Measurements from ENCODE around the gene SPATA13. TPM values are rescaled to one million over a fixed set of nuclear protein-coding genes. Genes with fewer than 3 reads are reported as not detected.

SPATA13 gene
- total RNA-seq, 1 donor from 2014 or later, result 11.8 TPM

- ATAC-seq (ENCODE audit: low read depth) (peak; percentile 25), DNase-seq (no peak)
- H3K27me3 Mint-ChIP-seq, result peaks cover 34% of the 10 kb centered on the region
- H3K36me3 Mint-ChIP-seq (ENCODE audit: low read depth), result no peaks in the 10 kb centered on the region
- no peak overlapping the region for H3K27ac Mint-ChIP-seq
- ChIA-PET CTCF (no interaction called here), POLR2A (no interaction called here)
- H3K4me1 Mint-ChIP-seq, result peaks cover 15% of the 10 kb centered on the region
- TF ChIP-seq CTCF (IDR thresholded peaks at IDR 0.05), result no peak
- H3K9me3 Mint-ChIP-seq, result peaks cover 3% of the 10 kb centered on the region
- intact Hi-C loops (cut with micrococcal nuclease), result no loop called here
- no peak overlapping the region for H3K4me3 Mint-ChIP-seq
These were observed 33.3 kb upstream of the SPATA13 start for GRCh38 chr13:24127116-24127631.

GRCh38 chr13:24128112-24128511 lies 32.4 kb upstream of the SPATA13 start:
- ChIA-PET CTCF (no interaction called here), POLR2A (no interaction called here)
- Mint-ChIP-seq H3K4me3 (no peak overlapping the region), H3K27me3 (peaks cover 31% of the 10 kb centered on the region), H3K9me3 (peaks cover 3% of the 10 kb centered on the region), H3K36me3 (ENCODE audit: low read depth) (no peaks in the 10 kb centered on the region), H3K27ac (no peak overlapping the region), H3K4me1 (peaks cover 15% of the 10 kb centered on the region)
- intact Hi-C loops (cut with micrococcal nuclease), result no loop called here
- DNase-seq (no peak), ATAC-seq (ENCODE audit: low read depth) (no peak)
- TF ChIP-seq CTCF (IDR thresholded peaks at IDR 0.05), result no peak

GRCh38 chr13:24128962-24129361 lies 31.6 kb upstream of the SPATA13 start:
- no peak overlapping the region for H3K27ac Mint-ChIP-seq
- DNase-seq (no peak), ATAC-seq (ENCODE audit: low read depth) (no peak)
- intact Hi-C loops (cut with micrococcal nuclease), result no loop called here
- ChIA-PET CTCF (no interaction called here), POLR2A (no interaction called here)
- peaks cover 31% of the 10 kb centered on the region for H3K27me3 Mint-ChIP-seq
- peaks cover 3% of the 10 kb centered on the region for H3K9me3 Mint-ChIP-seq
- peaks cover 15% of the 10 kb centered on the region for H3K4me1 Mint-ChIP-seq
- no peak for TF ChIP-seq CTCF (IDR thresholded peaks at IDR 0.05)
- no peaks in the 10 kb centered on the region for H3K36me3 Mint-ChIP-seq (ENCODE audit: low read depth)
- no peak overlapping the region for H3K4me3 Mint-ChIP-seq

GRCh38 chr13:24129914-24130774 lies 30.4 kb upstream of the SPATA13 start:
- Mint-ChIP-seq H3K9me3 (peaks cover 3% of the 10 kb centered on the region), H3K27me3 (peaks cover 31% of the 10 kb centered on the region), H3K4me1 (peaks cover 4% of the 10 kb centered on the region), H3K36me3 (ENCODE audit: low read depth) (no peaks in the 10 kb centered on the region), H3K4me3 (no peak overlapping the region), H3K27ac (no peak overlapping the region)
- TF ChIP-seq CTCF (IDR thresholded peaks at IDR 0.05), result no peak
- ATAC-seq (ENCODE audit: low read depth) (no peak), DNase-seq (no peak)
- POLR2A ChIA-PET, result no interaction called here
- intact Hi-C loops (cut with micrococcal nuclease), result no loop called here
- CTCF ChIA-PET, result no interaction called here

GRCh38 chr13:24131749-24132148 lies 28.8 kb upstream of the SPATA13 start:
- Mint-ChIP-seq H3K27ac (no peak overlapping the region), H3K27me3 (peaks cover 27% of the 10 kb centered on the region), H3K9me3 (peaks cover 3% of the 10 kb centered on the region), H3K4me1 (no peaks in the 10 kb centered on the region), H3K36me3 (ENCODE audit: low read depth) (no peaks in the 10 kb centered on the region), H3K4me3 (no peak overlapping the region)
- no peak for ATAC-seq (ENCODE audit: low read depth)
- ChIA-PET POLR2A (no interaction called here), CTCF (no interaction called here)
- intact Hi-C loops (cut with micrococcal nuclease), result no loop called here
- DNase-seq, result no peak
- TF ChIP-seq CTCF (IDR thresholded peaks at IDR 0.05), result no peak

Data from activated B cell treated with CpG ODN at 0.5 μM for 24 hours (primary cell).